HG03457 (cell line): ENCODE results near the gene GOSR1.
"Not testable (repeated sequence)": the region's sequence is repeated elsewhere in the genome, so short reads cannot be mapped to it uniquely, and the experiment has no call there.

Experiments
- ATAC-seq: cut with Tn5 transposase; IDR thresholded peaks from one replicate; pipeline ENCODE4 v1.9.1; 2021; ENCODE audit warnings: moderate number of reproducible peaks; ENCODE audit not compliant: unreplicated experiment

The GOSR1 gene

GRCh38 chr17:30477083-30477773 lies at the start of gene GOSR1:
TSS of gene GOSR1 (plus strand) at chr17:30477408. CDS start at chr17:30477434, 26 bp downstream.
- ATAC-seq, result peak; percentile 71

DNA sequence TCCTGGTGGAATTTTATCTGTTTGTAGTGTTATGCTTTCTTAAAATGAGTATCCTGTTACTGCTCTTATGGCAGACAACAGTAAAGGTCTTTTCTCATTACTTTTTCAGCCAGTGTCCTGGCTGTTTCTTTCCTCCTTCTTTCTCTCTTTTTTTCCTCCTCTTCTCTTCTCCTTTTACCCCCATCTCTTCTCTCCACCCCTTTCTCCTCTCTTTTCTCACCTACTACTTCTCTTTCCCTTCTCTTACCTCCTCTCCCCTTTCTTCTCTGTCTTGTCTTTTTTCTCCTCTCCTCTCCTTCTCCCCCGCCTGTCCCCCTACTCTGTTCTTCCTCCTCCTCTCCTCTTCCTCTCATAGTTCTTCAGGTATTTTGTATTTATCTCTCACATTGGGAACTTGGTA lies 49.6 kb upstream of the GOSR1 start:
- ATAC-seq, result no peak

DNA sequence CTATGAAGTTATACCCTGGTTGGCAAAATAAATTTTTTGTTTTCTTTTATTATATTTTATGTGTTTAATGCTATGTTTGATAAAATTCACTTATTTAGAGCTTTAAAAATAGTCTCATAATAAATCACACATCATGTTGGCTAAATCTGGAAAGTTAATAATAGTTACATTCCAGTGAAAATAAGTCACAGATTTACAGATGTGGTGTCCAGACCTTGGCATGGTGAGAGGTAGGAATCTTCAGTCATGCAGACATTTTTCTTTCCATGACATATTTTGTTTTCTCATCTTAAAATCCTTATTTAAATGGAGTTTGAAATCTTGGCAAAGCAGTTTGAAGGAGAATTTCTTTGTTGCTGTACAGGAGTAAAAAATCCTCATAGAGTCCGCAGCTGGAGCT lies 48.1 kb upstream of the GOSR1 start:
- no peak for ATAC-seq

GRCh38 chr17:30433514-30433913 lies 43.7 kb upstream of the GOSR1 start:
- no peak for ATAC-seq

- ATAC-seq, result no peak
These were observed 40.5 kb upstream of the GOSR1 start for GRCh38 chr17:30436729-30437128.

GRCh38 chr17:30443721-30444120 lies 33.5 kb upstream of the GOSR1 start:
- no peak for ATAC-seq

- not testable (repeated sequence) for ATAC-seq
These were observed 30.6 kb upstream of the GOSR1 start for GRCh38 chr17:30446640-30447039.

DNA sequence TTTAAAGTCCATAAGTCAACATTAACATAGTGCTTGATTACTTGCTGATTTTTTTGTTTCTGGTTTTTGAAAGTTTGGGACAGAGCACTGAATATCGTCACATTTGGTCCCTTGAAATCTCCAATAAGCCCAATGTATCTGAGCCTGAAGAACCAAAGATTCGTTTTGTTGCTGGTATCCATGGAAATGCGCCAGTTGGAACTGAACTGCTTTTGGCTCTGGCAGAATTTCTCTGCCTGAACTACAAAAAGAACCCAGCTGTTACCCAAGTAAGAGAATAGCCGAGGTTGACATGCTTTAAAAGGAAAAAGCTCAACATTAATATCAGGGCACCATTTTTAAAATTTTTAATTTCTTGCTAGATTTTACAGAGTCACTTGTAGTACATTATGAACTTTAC lies 27.7 kb upstream of the GOSR1 start:
- ATAC-seq, result no peak

DNA sequence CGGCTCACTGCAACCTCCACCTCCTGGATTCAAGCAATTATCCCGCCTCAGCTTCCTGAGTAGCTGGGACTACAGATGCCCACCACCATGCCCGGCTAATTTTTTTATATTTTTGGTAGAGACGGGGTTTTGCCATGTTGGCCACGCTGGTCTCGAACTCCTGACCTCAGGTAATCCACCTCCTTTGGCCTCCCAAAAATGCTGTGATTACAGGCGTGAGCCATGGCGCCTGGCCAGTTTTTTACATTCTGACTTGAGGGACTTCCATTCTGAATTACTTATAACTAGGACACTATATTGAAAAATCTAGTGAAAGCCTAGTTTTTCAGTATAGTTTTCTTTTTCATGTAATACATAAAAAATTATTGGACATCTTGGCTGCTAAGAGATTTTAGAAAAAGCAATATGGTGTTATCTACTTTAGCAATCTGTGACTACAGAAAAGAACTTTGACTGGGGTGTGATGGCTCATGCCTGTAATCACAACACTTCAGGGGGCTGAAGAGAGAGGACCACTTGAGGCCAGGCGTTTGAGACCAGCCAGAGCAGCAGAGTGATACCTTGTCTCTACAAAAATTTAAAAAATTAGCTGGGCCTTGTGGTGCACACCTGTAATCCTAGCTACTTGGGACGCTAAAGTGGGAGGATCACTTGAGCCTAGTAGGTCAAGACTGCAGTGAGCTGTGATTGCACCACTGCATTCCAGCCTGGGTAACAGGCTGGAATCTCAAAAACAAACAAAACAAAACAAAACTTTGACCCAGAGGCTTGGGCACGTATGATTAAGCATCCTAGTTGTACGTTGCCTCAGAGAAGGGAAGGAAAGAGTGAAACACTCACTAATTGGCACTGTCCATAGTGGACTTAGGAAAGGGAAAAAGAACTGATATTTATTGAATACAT lies 26.8 kb upstream of the GOSR1 start:
- ATAC-seq, result no peak

DNA sequence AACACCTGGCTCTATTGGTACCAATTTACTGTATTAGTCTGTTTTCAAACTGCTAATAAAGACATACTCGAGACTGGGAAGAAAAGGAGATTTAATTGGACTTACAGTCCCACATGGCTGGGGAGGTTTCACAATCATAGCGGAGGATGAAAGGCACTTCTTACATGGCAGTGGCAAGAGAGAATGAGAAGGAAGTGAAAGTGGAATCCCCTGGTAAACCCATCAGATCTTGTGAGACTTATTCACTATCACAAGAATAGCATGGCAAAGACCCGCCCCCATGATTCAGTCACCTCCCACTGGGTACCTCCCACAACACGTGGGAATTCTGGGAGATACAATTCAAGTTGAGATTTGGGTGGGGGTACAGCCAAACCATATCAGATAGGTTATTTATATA lies 22.6 kb upstream of the GOSR1 start:
- ATAC-seq, result no peak

DNA sequence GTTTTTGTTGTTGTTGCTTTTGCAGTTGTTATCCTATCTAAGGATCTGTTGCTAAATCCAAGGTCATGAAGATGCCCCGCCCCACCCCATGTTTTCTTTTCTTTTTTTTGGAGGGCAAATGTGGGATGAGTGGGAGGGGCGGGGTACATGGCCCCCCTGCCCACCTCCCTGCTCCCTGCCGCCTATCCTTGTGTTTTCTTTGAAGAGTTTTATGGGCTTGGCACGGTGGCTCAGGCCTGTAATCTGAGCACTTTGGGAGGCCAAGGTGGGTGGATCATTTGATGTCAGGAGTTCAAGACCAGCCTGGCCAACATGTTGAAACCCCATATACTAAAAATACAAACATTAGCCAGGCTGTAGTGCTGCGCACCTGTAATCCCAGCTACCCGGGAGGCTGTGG lies 18.8 kb upstream of the GOSR1 start:
- ATAC-seq, result no peak

DNA sequence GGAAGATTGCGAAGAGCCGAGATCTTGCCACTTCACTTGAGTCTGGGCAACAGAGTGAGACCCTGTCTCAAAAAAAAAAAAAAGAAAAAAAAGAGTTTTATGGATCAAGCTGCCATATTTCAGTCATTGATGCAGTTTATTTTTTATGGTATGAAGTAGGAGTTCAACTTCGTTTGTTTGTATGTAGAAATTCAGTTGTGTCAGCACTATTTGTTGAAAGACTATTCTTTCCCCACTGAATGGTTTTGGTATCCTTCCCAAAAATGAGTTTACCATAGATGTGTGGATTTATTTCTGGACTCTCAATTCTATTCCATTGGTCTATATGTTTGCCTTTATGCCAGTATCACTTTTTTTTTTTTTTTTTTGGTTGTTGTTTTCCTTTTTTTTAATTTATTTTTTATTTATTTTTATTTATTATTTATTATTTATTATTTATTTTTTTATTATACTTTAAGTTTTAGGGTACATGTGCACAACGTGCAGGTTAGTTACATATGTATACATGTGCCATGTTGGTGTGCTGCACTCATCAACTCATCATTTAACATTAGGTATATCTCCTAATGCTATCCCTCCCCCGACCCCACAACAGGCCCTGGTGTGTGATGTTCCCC lies 18.3 kb upstream of the GOSR1 start:
- not testable (repeated sequence) for ATAC-seq

DNA sequence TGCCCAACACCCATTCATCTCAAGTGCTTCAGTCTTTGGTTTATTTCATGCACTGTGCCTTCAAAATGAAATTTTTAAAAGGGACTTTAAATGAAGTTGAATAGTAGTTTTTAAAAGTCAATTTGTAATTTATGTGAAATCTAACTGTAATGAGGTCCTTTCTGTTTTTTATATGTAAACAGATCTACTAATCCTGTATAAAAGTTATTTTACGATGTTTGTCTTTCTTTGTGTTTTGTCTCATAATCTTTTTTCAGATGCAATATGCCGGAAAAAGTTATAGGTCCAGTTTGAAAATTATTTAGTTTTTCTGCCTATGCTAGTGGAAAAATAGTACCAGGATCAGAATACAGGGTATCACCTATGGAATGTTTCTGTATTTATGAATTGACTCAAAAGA lies 8.7 kb upstream of the GOSR1 start:
- ATAC-seq, result no peak

GRCh38 chr17:30472238-30472890 lies 4.8 kb upstream of the GOSR1 start:
- ATAC-seq, result no peak

GRCh38 chr17:30475206-30475605 lies 2.0 kb upstream of the GOSR1 start:
- no peak for ATAC-seq

GRCh38 chr17:30476726-30477082 lies 504 bp upstream of the GOSR1 start:
- ATAC-seq, result peak; percentile 8

- ATAC-seq, result peak; percentile 46
These were observed 537 bp downstream of the GOSR1 start for GRCh38 chr17:30477774-30478115.

- ATAC-seq, result no peak
These were observed 5.3 kb downstream of the GOSR1 start for GRCh38 chr17:30482555-30482954.

- ATAC-seq, result no peak
These were observed 6.0 kb downstream of the GOSR1 start for GRCh38 chr17:30483159-30483558.

- no peak for ATAC-seq
These were observed 16.6 kb downstream of the GOSR1 start for GRCh38 chr17:30493780-30494179.

- ATAC-seq, result no peak
These were observed 18.4 kb downstream of the GOSR1 start for GRCh38 chr17:30495586-30495985.
